CD4-positive, CD25-positive, alpha-beta regulatory T cell (primary cell): Measurements from ENCODE around the gene CCT6B. TPM values are rescaled to one million over a fixed set of nuclear protein-coding genes. Genes with fewer than 3 reads are reported as not detected.

Experiments
- ATAC-seq, 2 donors: fragments of 150-1000 bp; cut with Tn5 transposase; one replicate each; pipeline ENCODE4 v1.10.0; 2021; ENCODE audit warnings: low read depth in 2 of 2, moderate number of reproducible peaks in 2 of 2, moderate library complexity in 1 of 2
- DNase-seq, 3 donors: peaks; one replicate each; pipeline versions ENCODE4 v3.0.0 to v3.0.0-alpha.2; 2012 to 2022; ENCODE audit warnings: mixed read lengths in 1 of 3
- H3K27ac ChIP-seq: one replicate; pipeline ENCODE4 v1.7.0; 2013; ENCODE audit warnings: mild to moderate bottlenecking, low read length; ENCODE audit not compliant: insufficient read depth, poor library complexity, severe bottlenecking
- H3K27me3 ChIP-seq: one replicate; pipeline ENCODE4 v1.7.0; 2013; ENCODE audit warnings: low read length; ENCODE audit not compliant: control insufficient read depth, insufficient read depth
- H3K36me3 ChIP-seq: one replicate; pipeline ENCODE4 v1.7.0; 2013; ENCODE audit warnings: mild to moderate bottlenecking, low read length, moderate library complexity; ENCODE audit not compliant: control insufficient read depth, insufficient read depth
- H3K4me1 ChIP-seq: 2 replicates; pipeline ENCODE4 v1.7.0; 2013; ENCODE audit warnings: mild to moderate bottlenecking, low read length; ENCODE audit not compliant: insufficient read depth, control insufficient read depth, poor library complexity, severe bottlenecking
- H3K4me3 ChIP-seq: one replicate; pipeline ENCODE4 v1.7.0; 2013; ENCODE audit warnings: low read depth, mild to moderate bottlenecking, low read length, moderate library complexity
- H3K9me3 ChIP-seq, 2 experiments: 1 replicate in 1 of 2; 2 replicates in 1 of 2; pipeline ENCODE4 v1.7.0; 2013; ENCODE audit warnings: low read length in 2 of 2, mild to moderate bottlenecking in 1 of 2, moderate library complexity in 1 of 2; ENCODE audit not compliant: control insufficient read depth in 2 of 2
- H3K27ac Mint-ChIP-seq, 3 donors: one replicate each; pipeline ENCODE4 v1.8.0; 2020 to 2022; ENCODE audit warnings: mild to moderate bottlenecking in 3 of 3, mixed read lengths in 3 of 3, moderate library complexity in 2 of 3
- H3K27me3 Mint-ChIP-seq: one replicate; pipeline ENCODE4 v1.8.0; 2022; ENCODE audit warnings: mild to moderate bottlenecking, mixed read lengths
- H3K36me3 Mint-ChIP-seq: one replicate; pipeline ENCODE4 v1.8.0; 2020; ENCODE audit warnings: mixed read lengths
- H3K4me1 Mint-ChIP-seq, 4 donors: one replicate each; pipeline ENCODE4 v1.8.0; 2020 to 2022; ENCODE audit warnings: mixed read lengths in 4 of 4, mild to moderate bottlenecking in 1 of 4
- H3K4me3 Mint-ChIP-seq, 4 donors: one replicate each; pipeline ENCODE4 v1.8.0; 2020 to 2022; ENCODE audit warnings: mild to moderate bottlenecking in 4 of 4, mixed read lengths in 4 of 4, moderate library complexity in 3 of 4
- H3K9me3 Mint-ChIP-seq, 7 donors: one replicate each; pipeline ENCODE4 v1.8.0; 2020 to 2022; ENCODE audit warnings: mixed read lengths in 7 of 7, mild to moderate bottlenecking in 3 of 7, moderate library complexity in 2 of 7
- polyA plus RNA-seq, 4 donors: library from polyadenylated mRNA; unstranded; fragments of 300-500 nt; fragmentation: Illumina TruSeq; gene quantifications; one replicate each; pipeline ENCODE4 v1.2.3, GENCODE V29; 2021
- total RNA-seq: library from RNA; stranded (reverse); gene quantifications from one replicate; pipeline ENCODE4 v1.2.3, GENCODE V29; 2022

CCT6B gene
- total and polyA plus RNA-seq, 5 donors from 2014 or later, result 1.3 to 4.2 (median 2.0) TPM

- no peaks in the 10 kb centered on the region for H3K36me3 Mint-ChIP-seq
- no peaks in the 10 kb centered on the region for H3K4me1 ChIP-seq
These were observed 34.6 kb downstream of the CCT6B start for GRCh38 chr17:34926661-34927060.

GRCh38 chr17:34920676-34921075, 40.6 kb downstream of the CCT6B start:
- Mint-ChIP-seq H3K4me3 (no peak overlapping the region), H3K27me3 (no peaks in the 10 kb centered on the region), H3K36me3 (no peaks in the 10 kb centered on the region), H3K27ac (no peak overlapping the region), H3K9me3 (no peaks in the 10 kb centered on the region), H3K4me1 (no peaks in the 10 kb centered on the region)
- no peak overlapping the region for H3K4me3 ChIP-seq
- H3K36me3 ChIP-seq, result no peaks in the 10 kb centered on the region
- ATAC-seq, result no peak
- H3K9me3 ChIP-seq, result no peaks in the 10 kb centered on the region
- DNase-seq, result no peak
- no peaks in the 10 kb centered on the region for H3K27me3 ChIP-seq
- no peaks in the 10 kb centered on the region for H3K4me1 ChIP-seq
- H3K27ac ChIP-seq, result no peak overlapping the region

More at GRCh38 chr17:34926661-34927060, 34.6 kb downstream of the CCT6B start:
- H3K36me3 ChIP-seq, result no peaks in the 10 kb centered on the region
- H3K9me3 Mint-ChIP-seq, result no peaks in the 10 kb centered on the region
- no peaks in the 10 kb centered on the region for H3K27me3 Mint-ChIP-seq
- DNase-seq (no peak), ATAC-seq (no peak)
- no peak overlapping the region for H3K4me3 ChIP-seq
- H3K9me3 ChIP-seq, result no peaks in the 10 kb centered on the region
- no peak overlapping the region for H3K27ac Mint-ChIP-seq
- no peaks in the 10 kb centered on the region for H3K4me1 Mint-ChIP-seq
- peaks cover 2% of the 10 kb centered on the region for H3K27me3 ChIP-seq
- no peak overlapping the region for H3K4me3 Mint-ChIP-seq
- H3K27ac ChIP-seq, result no peak overlapping the region

GRCh38 chr17:34917381-34917780, 43.9 kb downstream of the CCT6B start:
- Histone ChIP-seq H3K4me3 (no peak overlapping the region), H3K27ac (no peak overlapping the region), H3K36me3 (no peaks in the 10 kb centered on the region), H3K9me3 (no peaks in the 10 kb centered on the region), H3K4me1 (no peaks in the 10 kb centered on the region), H3K27me3 (no peaks in the 10 kb centered on the region)
- Mint-ChIP-seq H3K36me3 (no peaks in the 10 kb centered on the region), H3K27me3 (peaks cover 7% of the 10 kb centered on the region), H3K4me3 (no peak overlapping the region), H3K9me3 (no peaks in the 10 kb centered on the region), H3K27ac (no peak overlapping the region), H3K4me1 (no peaks in the 10 kb centered on the region)
- ATAC-seq (no peak), DNase-seq (no peak)

- DNase-seq (no peak), ATAC-seq (no peak)
- Mint-ChIP-seq H3K27me3 (peaks cover 8% of the 10 kb centered on the region), H3K27ac (no peak overlapping the region), H3K4me1 (no peaks in the 10 kb centered on the region), H3K36me3 (no peaks in the 10 kb centered on the region), H3K4me3 (no peak overlapping the region), H3K9me3 (peaks cover 0 to 5% (median 0%) of the 10 kb centered on the region in 7 donors)
- H3K27me3 ChIP-seq, result no peaks in the 10 kb centered on the region
- H3K9me3 ChIP-seq, result no peaks in the 10 kb centered on the region
- H3K36me3 ChIP-seq, result no peaks in the 10 kb centered on the region
- H3K4me3 ChIP-seq, result no peak overlapping the region
- no peaks in the 10 kb centered on the region for H3K4me1 ChIP-seq
- H3K27ac ChIP-seq, result no peak overlapping the region
These were observed 45.1 kb downstream of the CCT6B start for GRCh38 chr17:34916120-34916519.

- no peak overlapping the region for H3K27ac ChIP-seq
- H3K9me3 ChIP-seq, result no peaks in the 10 kb centered on the region
- no peaks in the 10 kb centered on the region for H3K36me3 Mint-ChIP-seq
- H3K27ac Mint-ChIP-seq, result no peak overlapping the region
- H3K27me3 Mint-ChIP-seq, result peaks cover 8% of the 10 kb centered on the region
- no peaks in the 10 kb centered on the region for H3K27me3 ChIP-seq
- no peaks in the 10 kb centered on the region for H3K36me3 ChIP-seq
- DNase-seq, result no peak
- ATAC-seq, result no peak
- no peak overlapping the region for H3K4me3 Mint-ChIP-seq
- H3K9me3 Mint-ChIP-seq, result peaks cover 0 to 5% (median 0%) of the 10 kb centered on the region in 7 donors
- H3K4me1 Mint-ChIP-seq, result no peaks in the 10 kb centered on the region
- no peaks in the 10 kb centered on the region for H3K4me1 ChIP-seq
- no peak overlapping the region for H3K4me3 ChIP-seq
These were observed 48.3 kb downstream of the CCT6B start for GRCh38 chr17:34913001-34913400.

GRCh38 chr17:34909040-34909439, 52.2 kb downstream of the CCT6B start:
- no peak for DNase-seq
- no peak for ATAC-seq
- Histone ChIP-seq H3K9me3 (no peaks in the 10 kb centered on the region), H3K4me3 (no peak overlapping the region), H3K36me3 (no peaks in the 10 kb centered on the region), H3K4me1 (no peaks in the 10 kb centered on the region), H3K27ac (no peak overlapping the region), H3K27me3 (no peaks in the 10 kb centered on the region)
- Mint-ChIP-seq H3K4me1 (no peaks in the 10 kb centered on the region), H3K27me3 (peaks cover 12% of the 10 kb centered on the region), H3K9me3 (peaks cover 0 to 5% (median 0%) of the 10 kb centered on the region in 7 donors), H3K4me3 (peak overlapping the region in 1 of 4 donors; percentile 43), H3K36me3 (no peaks in the 10 kb centered on the region), H3K27ac (no peak overlapping the region)

- Mint-ChIP-seq H3K27ac (no peak overlapping the region), H3K4me3 (no peak overlapping the region), H3K27me3 (peaks cover 13% of the 10 kb centered on the region), H3K4me1 (no peaks in the 10 kb centered on the region), H3K9me3 (no peaks in the 10 kb centered on the region), H3K36me3 (no peaks in the 10 kb centered on the region)
- DNase-seq (no peak), ATAC-seq (no peak)
- Histone ChIP-seq H3K9me3 (no peaks in the 10 kb centered on the region), H3K36me3 (no peaks in the 10 kb centered on the region), H3K4me3 (no peak overlapping the region), H3K4me1 (no peaks in the 10 kb centered on the region), H3K27me3 (peaks cover 15% of the 10 kb centered on the region), H3K27ac (no peak overlapping the region)
These were observed 58.3 kb downstream of the CCT6B start for GRCh38 chr17:34902831-34903547.

GRCh38 chr17:34899643-34900291, 61.5 kb downstream of the CCT6B start:
- Histone ChIP-seq H3K4me3 (no peak overlapping the region), H3K27ac (no peak overlapping the region), H3K9me3 (no peaks in the 10 kb centered on the region), H3K4me1 (no peaks in the 10 kb centered on the region), H3K27me3 (peaks cover 23% of the 10 kb centered on the region), H3K36me3 (no peaks in the 10 kb centered on the region)
- H3K36me3 Mint-ChIP-seq, result no peaks in the 10 kb centered on the region
- H3K9me3 Mint-ChIP-seq, result no peaks in the 10 kb centered on the region
- peaks cover 22% of the 10 kb centered on the region for H3K27me3 Mint-ChIP-seq
- DNase-seq (no peak), ATAC-seq (no peak)
- no peak overlapping the region for H3K4me3 Mint-ChIP-seq
- no peaks in the 10 kb centered on the region for H3K4me1 Mint-ChIP-seq
- H3K27ac Mint-ChIP-seq, result no peak overlapping the region
